ENCODE measurements around the gene TRIM29. TPM values are rescaled to one million over a fixed set of nuclear protein-coding genes. Genes with fewer than 3 reads are reported as not detected.

The TRIM29 gene
- total RNA-seq, 1 experiment from 2014 or later, result not detected

GRCh38 chr11:120181376-120181975 is 43.6 kb upstream of the TRIM29 start:
- no peak overlapping the region for H4K5ac ChIP-seq (ENCODE audit: insufficient read length, low read depth, low read length)
- no peak overlapping the region for H2BK12ac ChIP-seq (ENCODE audit: insufficient read length, low read depth, low read length)
- H2BK15ac ChIP-seq (ENCODE audit: low read depth, low read length), result no peak overlapping the region
- H3K4me1 ChIP-seq (ENCODE audit: insufficient read depth, low read length), result no peaks in the 10 kb centered on the region; the same call in 1 of the 2 replicates
- no peak overlapping the region for H3K4me3 Mint-ChIP-seq
- peaks cover 10% of the 10 kb centered on the region for H3K27me3 ChIP-seq (ENCODE audit: insufficient read depth, low read length)
- H3T11ph ChIP-seq (ENCODE audit: low read length), result no peak overlapping the region
- no peak overlapping the region for H4K91ac ChIP-seq (ENCODE audit: insufficient read length, low read depth, low read length)
- H2BK120ac ChIP-seq (ENCODE audit: low read depth, low read length, poor library complexity, severe bottlenecking), result no peak overlapping the region
- WGBS (ENCODE audit: extremely low coverage, insufficient read length, low lambda C conversion rate), result no CpG with 5 or more reads among the region's 10 CpGs
- no peak overlapping the region for H3K4me2 ChIP-seq (ENCODE audit: insufficient read depth, insufficient read length, low read length)
- no peak overlapping the region for H3K18ac ChIP-seq (ENCODE audit: insufficient read length, low read depth, low read length)
- no peaks in the 10 kb centered on the region for H3K23me2 ChIP-seq (ENCODE audit: insufficient read length, low read depth, low read length, poor library complexity, severe bottlenecking)
- H3K79me1 ChIP-seq (ENCODE audit: insufficient read depth, low read depth, low read length, poor library complexity, severe bottlenecking), result no peaks in the 10 kb centered on the region
- H3K9ac ChIP-seq (ENCODE audit: extremely low read depth, insufficient read length, low read length), result no peak overlapping the region
- no peak overlapping the region for H2BK5ac ChIP-seq (ENCODE audit: insufficient read length, low read length)
- no peak for DNase-seq
- no peak for TF ChIP-seq CTCF (conservative IDR thresholded peaks at IDR 0.05)
- no peak overlapping the region; a peak in 1 of 7 replicates for H3K27ac Mint-ChIP-seq
- H3K36me3 Mint-ChIP-seq (ENCODE audit: insufficient read depth in 1 of 3, low read depth in 3 of 3), result no peaks in the 10 kb centered on the region
- H3K14ac ChIP-seq (ENCODE audit: insufficient read depth, low read length), result no peak overlapping the region
- H4K20me1 ChIP-seq (ENCODE audit: control insufficient read depth, insufficient read depth, insufficient read length), result no peaks in the 10 kb centered on the region
- no peaks in the 10 kb centered on the region for H3K9me3 ChIP-seq (ENCODE audit: control insufficient read depth, low read depth, low read length)
- H3K79me2 ChIP-seq (ENCODE audit: insufficient read depth, low read length), result no peaks in the 10 kb centered on the region
- H3K27ac ChIP-seq (ENCODE audit: insufficient read length, low read depth, low read length), result no peak overlapping the region
- no peak overlapping the region for H4K8ac ChIP-seq (replicated peaks; ENCODE audit: insufficient read length, low read depth, low read length)
- H3K4me1 Mint-ChIP-seq, result peaks cover 14 to 40% of the 10 kb centered on the region in 2 experiments
- no peak overlapping the region for H2AK5ac ChIP-seq (ENCODE audit: insufficient read length, low read length)
- H3K27me3 Mint-ChIP-seq (ENCODE audit: low read depth), result peaks cover 99% of the 10 kb centered on the region
- H2BK20ac ChIP-seq (ENCODE audit: low read depth, low read length, poor library complexity, severe bottlenecking), result no peak overlapping the region
- H2AFZ ChIP-seq (ENCODE audit: low read length), result no peak overlapping the region
- H3K4ac ChIP-seq (ENCODE audit: low read depth, low read length), result no peak overlapping the region
- H3K56ac ChIP-seq (ENCODE audit: insufficient read length, low read depth, low read length), result no peak overlapping the region
- H3K9me3 Mint-ChIP-seq, result no peaks in the 10 kb centered on the region; a peak in 1 of 5 replicates
- no peak overlapping the region for H3K23ac ChIP-seq (ENCODE audit: insufficient read length, low read depth, low read length)

Data from H9 (cell line).